ENCODE data around the gene CCDC57. TPM values are rescaled to one million over a fixed set of nuclear protein-coding genes. Genes with fewer than 3 reads are reported as not detected.
"Not testable (repeated sequence)": the region's sequence is repeated elsewhere in the genome, so short reads cannot be mapped to it uniquely, and the experiment has no call there.

The CCDC57 gene
- total RNA-seq, 2 donors from 2014 or later, result 19.4 to 58.1 TPM

DNA sequence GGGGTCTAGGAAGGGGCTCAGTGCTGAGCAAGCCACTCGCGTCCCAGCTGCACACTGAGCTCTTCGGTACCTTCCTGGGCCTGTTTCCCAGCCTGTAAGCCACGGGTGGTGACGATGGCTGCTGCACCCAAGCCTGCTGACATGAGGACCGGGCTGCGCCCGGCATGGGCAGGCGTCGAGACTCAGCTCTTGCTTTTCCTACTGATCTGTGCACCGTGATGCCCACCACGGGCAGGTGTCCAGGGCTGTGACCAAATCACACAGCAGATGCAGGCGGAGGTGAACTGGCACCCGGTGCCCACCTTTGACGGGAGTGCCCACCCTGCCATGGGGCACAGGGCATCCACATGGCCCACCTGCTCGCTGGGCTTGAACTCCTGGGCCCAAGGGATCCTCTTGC, 17.9 kb downstream of the CCDC57 start:
- H3K27me3 ChIP-seq (replicated peaks; ENCODE audit: insufficient read depth), result no peaks in the 10 kb centered on the region
- H3K27ac ChIP-seq, result no peak overlapping the region
- peaks cover 10% of the 10 kb centered on the region for H3K36me3 ChIP-seq
- no peaks in the 10 kb centered on the region for H3K9me3 ChIP-seq
- ATAC-seq (ENCODE audit: insufficient number of reproducible peaks, low FRiP score, low read depth), result no peak
- peaks cover 0 to 13% of the 10 kb centered on the region in 2 donors for H3K4me1 ChIP-seq (ENCODE audit: control insufficient read depth in 1 of 2, low read depth in 2 of 2)
- no peak overlapping the region for H3K4me3 ChIP-seq
- TF ChIP-seq, protein P1, sequence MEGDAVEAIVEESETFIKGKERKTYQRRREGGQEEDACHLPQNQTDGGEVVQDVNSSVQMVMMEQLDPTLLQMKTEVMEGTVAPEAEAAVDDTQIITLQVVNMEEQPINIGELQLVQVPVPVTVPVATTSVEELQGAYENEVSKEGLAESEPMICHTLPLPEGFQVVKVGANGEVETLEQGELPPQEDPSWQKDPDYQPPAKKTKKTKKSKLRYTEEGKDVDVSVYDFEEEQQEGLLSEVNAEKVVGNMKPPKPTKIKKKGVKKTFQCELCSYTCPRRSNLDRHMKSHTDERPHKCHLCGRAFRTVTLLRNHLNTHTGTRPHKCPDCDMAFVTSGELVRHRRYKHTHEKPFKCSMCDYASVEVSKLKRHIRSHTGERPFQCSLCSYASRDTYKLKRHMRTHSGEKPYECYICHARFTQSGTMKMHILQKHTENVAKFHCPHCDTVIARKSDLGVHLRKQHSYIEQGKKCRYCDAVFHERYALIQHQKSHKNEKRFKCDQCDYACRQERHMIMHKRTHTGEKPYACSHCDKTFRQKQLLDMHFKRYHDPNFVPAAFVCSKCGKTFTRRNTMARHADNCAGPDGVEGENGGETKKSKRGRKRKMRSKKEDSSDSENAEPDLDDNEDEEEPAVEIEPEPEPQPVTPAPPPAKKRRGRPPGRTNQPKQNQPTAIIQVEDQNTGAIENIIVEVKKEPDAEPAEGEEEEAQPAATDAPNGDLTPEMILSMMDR (IDR thresholded peaks at IDR 0.05), result no peak
- no peak for DNase-seq (ENCODE audit: low spot score)

- H3K27ac ChIP-seq, result no peak overlapping the region
- peaks cover 10% of the 10 kb centered on the region for H3K36me3 ChIP-seq
- no peak for DNase-seq (ENCODE audit: low spot score)
- no peaks in the 10 kb centered on the region for H3K27me3 ChIP-seq (replicated peaks; ENCODE audit: insufficient read depth)
- H3K9me3 ChIP-seq, result no peaks in the 10 kb centered on the region
- no peak for ATAC-seq (ENCODE audit: insufficient number of reproducible peaks, low FRiP score, low read depth)
- TF ChIP-seq, protein P1 (IDR thresholded peaks at IDR 0.05), result no peak
- H3K4me1 ChIP-seq (ENCODE audit: control insufficient read depth in 1 of 2, low read depth in 2 of 2), result peaks cover 0 to 13% of the 10 kb centered on the region in 2 donors
- H3K4me3 ChIP-seq, result no peak overlapping the region
These were observed 19.0 kb downstream of the CCDC57 start for GRCh38 chr17:82193520-82194220.

GRCh38 chr17:82193050-82193449, 19.6 kb downstream of the CCDC57 start:
- not testable (repeated sequence) for DNase-seq (ENCODE audit: low spot score); ATAC-seq (ENCODE audit: insufficient number of reproducible peaks, low FRiP score, low read depth); H3K4me3 ChIP-seq; H3K9me3 ChIP-seq; H3K27me3 ChIP-seq (replicated peaks; ENCODE audit: insufficient read depth); H3K27ac ChIP-seq
- H3K4me1 ChIP-seq (ENCODE audit: control insufficient read depth in 1 of 2, low read depth in 2 of 2), result peaks cover 0 to 13% of the 10 kb centered on the region in 2 donors
- peaks cover 10% of the 10 kb centered on the region for H3K36me3 ChIP-seq

DNA sequence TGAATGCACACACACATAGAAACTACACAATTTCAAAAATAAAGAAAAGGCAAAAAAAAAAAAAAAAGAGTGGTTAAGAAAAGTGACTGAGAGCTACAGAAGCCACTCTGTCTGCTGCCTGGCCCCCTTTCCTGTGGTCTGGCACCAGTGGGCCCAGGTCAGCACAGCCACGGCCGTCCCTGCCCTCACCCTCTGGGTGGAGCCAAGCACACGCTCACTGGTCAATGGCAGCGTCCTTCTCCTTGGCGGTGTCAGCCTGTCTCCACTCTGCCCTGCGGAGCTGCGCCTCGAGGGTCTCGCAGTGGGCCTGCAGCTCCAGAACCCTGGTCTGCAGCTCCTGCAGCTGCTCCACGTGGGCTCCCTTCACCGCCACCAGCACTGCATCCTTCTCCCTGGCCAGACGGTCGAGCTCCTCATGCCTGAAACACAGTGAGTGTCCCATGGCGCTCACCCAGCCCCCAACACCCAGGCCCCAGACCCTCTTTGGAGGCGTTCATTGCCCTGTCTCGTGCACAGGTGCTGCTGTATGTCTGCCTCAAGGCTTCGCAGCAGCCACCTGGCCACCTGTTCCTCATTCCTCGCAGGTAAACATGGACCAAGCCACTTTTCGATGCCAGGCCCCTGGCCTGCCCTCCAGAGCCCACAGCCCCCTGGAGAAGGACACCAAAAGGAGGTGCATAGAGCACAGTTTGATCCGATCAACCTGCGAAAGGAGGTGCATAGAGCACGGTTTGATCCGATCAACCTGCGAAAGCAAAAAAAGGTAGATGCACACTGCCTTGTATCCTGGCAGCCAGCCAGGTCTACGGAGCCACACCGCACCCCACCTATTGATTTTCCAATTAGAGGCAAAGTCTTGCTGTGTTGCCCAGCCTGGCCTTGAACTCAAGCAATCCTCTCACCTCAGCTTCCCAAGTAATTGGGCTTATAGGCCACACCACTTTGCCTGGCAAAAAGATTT, 24.4 kb downstream of the CCDC57 start:
- no peak for ATAC-seq (ENCODE audit: insufficient number of reproducible peaks, low FRiP score, low read depth)
- Histone ChIP-seq H3K9me3 (no peaks in the 10 kb centered on the region), H3K4me1 (ENCODE audit: control insufficient read depth in 1 of 2, low read depth in 2 of 2) (no peaks in the 10 kb centered on the region), H3K36me3 (peaks cover 11% of the 10 kb centered on the region), H3K27me3 (replicated peaks; ENCODE audit: insufficient read depth) (no peaks in the 10 kb centered on the region), H3K4me3 (no peak overlapping the region), H3K27ac (no peak overlapping the region)
- TF ChIP-seq, protein P1 (IDR thresholded peaks at IDR 0.05), result no peak
- no peak for DNase-seq (ENCODE audit: low spot score)

DNA sequence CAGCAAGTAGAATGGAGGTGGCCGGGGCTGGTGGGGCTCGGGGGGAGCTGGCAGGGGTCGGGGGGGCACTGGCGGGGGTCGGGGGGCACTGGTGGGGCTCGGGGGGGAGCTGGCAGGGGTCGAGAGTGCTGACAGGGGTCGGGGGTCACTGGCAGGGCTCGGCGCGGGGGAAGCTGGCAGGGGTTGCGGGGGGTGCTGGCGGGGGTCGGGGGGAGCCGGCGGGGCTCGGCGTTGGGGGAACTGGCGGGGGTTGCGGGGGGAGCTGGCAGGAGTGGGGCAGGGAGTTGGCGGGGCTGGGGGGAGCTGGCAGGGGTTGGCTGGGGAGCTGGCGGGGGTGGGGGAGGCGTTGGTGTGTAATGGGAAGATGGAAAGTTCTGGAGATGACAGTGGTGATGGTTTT, 25.1 kb downstream of the CCDC57 start:
- no peak overlapping the region for H3K4me3 ChIP-seq
- no peaks in the 10 kb centered on the region for H3K9me3 ChIP-seq
- peaks cover 7% of the 10 kb centered on the region for H3K36me3 ChIP-seq
- TF ChIP-seq, protein P1 (IDR thresholded peaks at IDR 0.05), result no peak
- ATAC-seq (ENCODE audit: insufficient number of reproducible peaks, low FRiP score, low read depth) (no peak), DNase-seq (ENCODE audit: low spot score) (no peak)
- no peaks in the 10 kb centered on the region for H3K27me3 ChIP-seq (replicated peaks; ENCODE audit: insufficient read depth)
- H3K27ac ChIP-seq, result no peak overlapping the region
- H3K4me1 ChIP-seq (ENCODE audit: control insufficient read depth in 1 of 2, low read depth in 2 of 2), result no peaks in the 10 kb centered on the region
